NCI-H69 (cell line): ENCODE results near the gene WDR83.
"Not testable (repeated sequence)": the region's sequence is repeated elsewhere in the genome, so short reads cannot be mapped to it uniquely, and the experiment has no call there.

Experiments
- DNase-seq: peaks from one replicate; lab custom pipeline; 2025; lab: John Stamatoyannopoulos, UW

Gene WDR83

GRCh38 chr19:12687496-12688196, 21.0 kb downstream of the WDR83 start, which contains the start of gene GNG14:
Gene GNG14 (plus strand): TSS chr19:12687998. CDS start chr19:12688049, 51 bp downstream.
- DNase-seq: no peak

GRCh38 chr19:12689012-12689411, 22.4 kb downstream of the WDR83 start:
- no peak for DNase-seq

GRCh38 chr19:12689581-12690216, 23.1 kb downstream of the WDR83 start:
- no peak for DNase-seq

- DNase-seq: no peak
Observed at GRCh38 chr19:12692960-12693359, 26.4 kb downstream of the WDR83 start.

- no peak for DNase-seq
Observed at GRCh38 chr19:12694641-12695040, 28.0 kb downstream of the WDR83 start.

GRCh38 chr19:12695096-12695495, 28.5 kb downstream of the WDR83 start:
- DNase-seq: no peak

- DNase-seq: no peak
Observed at GRCh38 chr19:12695514-12695913, 28.9 kb downstream of the WDR83 start.

GRCh38 chr19:12695997-12696365, 29.4 kb downstream of the WDR83 start:
- DNase-seq: peak; percentile 57

- DNase-seq: peak; percentile 97
Observed at GRCh38 chr19:12696366-12697335, 30.0 kb downstream of the WDR83 start, which contains the start of gene FBXW9. Gene FBXW9 (minus strand): TSS chr19:12696631. CDS start chr19:12696581, 50 bp downstream.

- DNase-seq: not testable (repeated sequence)
Observed at GRCh38 chr19:12697425-12697824, 30.8 kb downstream of the WDR83 start.

GRCh38 chr19:12698138-12698537, 31.5 kb downstream of the WDR83 start:
- no peak for DNase-seq

- DNase-seq: no peak
Observed at GRCh38 chr19:12701596-12702282, 35.1 kb downstream of the WDR83 start.

- DNase-seq: peak; percentile 77
Observed at GRCh38 chr19:12703046-12703445, 36.4 kb downstream of the WDR83 start.

GRCh38 chr19:12705169-12705568, 38.6 kb downstream of the WDR83 start:
- DNase-seq: no peak

- no peak for DNase-seq
Observed at GRCh38 chr19:12705654-12706331, 39.2 kb downstream of the WDR83 start.

- no peak for DNase-seq
Observed at GRCh38 chr19:12706332-12706718, 39.7 kb downstream of the WDR83 start.

GRCh38 chr19:12708641-12709040, 42.0 kb downstream of the WDR83 start:
- DNase-seq: no peak

- DNase-seq: no peak
Observed at GRCh38 chr19:12711187-12711586, 44.6 kb downstream of the WDR83 start.

- not testable (repeated sequence) for DNase-seq
Observed at GRCh38 chr19:12712077-12712476, 45.5 kb downstream of the WDR83 start.

- DNase-seq: not testable (repeated sequence)
Observed at GRCh38 chr19:12713304-12713703, 46.7 kb downstream of the WDR83 start.

GRCh38 chr19:12715102-12715501, 48.5 kb downstream of the WDR83 start:
- DNase-seq: no peak
